ENCODE results near the gene SMTNL1. TPM values are rescaled to one million over a fixed set of nuclear protein-coding genes. Genes with fewer than 3 reads are reported as not detected.

Gene SMTNL1
- total RNA-seq, 3 donors from 2014 or later, result not detected

- ATAC-seq, result no peak
- Mint-ChIP-seq H3K27me3 (ENCODE audit: low read depth) (no peaks in the 10 kb centered on the region), H3K9me3 (no peaks in the 10 kb centered on the region), H3K36me3 (ENCODE audit: insufficient read depth) (peaks cover 26% of the 10 kb centered on the region), H3K4me1 (ENCODE audit: low read depth) (no peaks in the 10 kb centered on the region), H3K4me3 (no peak overlapping the region)
- DNase-seq, result no peak
These were observed 36.5 kb upstream of the SMTNL1 start for GRCh38 chr11:57500926-57501325.

- H3K9me3 Mint-ChIP-seq, result no peaks in the 10 kb centered on the region
- no peak overlapping the region for H3K4me3 Mint-ChIP-seq
- H3K36me3 Mint-ChIP-seq (ENCODE audit: insufficient read depth), result peaks cover 24% of the 10 kb centered on the region
- no peak for ATAC-seq
- no peak for DNase-seq
- H3K27me3 Mint-ChIP-seq (ENCODE audit: low read depth), result no peaks in the 10 kb centered on the region
- no peaks in the 10 kb centered on the region for H3K4me1 Mint-ChIP-seq (ENCODE audit: low read depth)
These were observed 35.4 kb upstream of the SMTNL1 start for GRCh38 chr11:57501953-57502352.

GRCh38 chr11:57502376-57502775, 35.0 kb upstream of the SMTNL1 start:
- H3K9me3 Mint-ChIP-seq, result no peaks in the 10 kb centered on the region
- ATAC-seq (no peak), DNase-seq (no peak)
- H3K27me3 Mint-ChIP-seq (ENCODE audit: low read depth), result no peaks in the 10 kb centered on the region
- H3K4me1 Mint-ChIP-seq (ENCODE audit: low read depth), result no peaks in the 10 kb centered on the region
- no peak overlapping the region for H3K4me3 Mint-ChIP-seq
- H3K36me3 Mint-ChIP-seq (ENCODE audit: insufficient read depth), result peaks cover 21% of the 10 kb centered on the region

- peaks cover 20% of the 10 kb centered on the region for H3K36me3 Mint-ChIP-seq (ENCODE audit: insufficient read depth)
- H3K4me3 Mint-ChIP-seq, result no peak overlapping the region
- DNase-seq, result no peak
- H3K4me1 Mint-ChIP-seq (ENCODE audit: low read depth), result no peaks in the 10 kb centered on the region
- H3K9me3 Mint-ChIP-seq, result no peaks in the 10 kb centered on the region
- no peak for ATAC-seq
- no peaks in the 10 kb centered on the region for H3K27me3 Mint-ChIP-seq (ENCODE audit: low read depth)
These were observed 34.5 kb upstream of the SMTNL1 start for GRCh38 chr11:57502870-57503269.

GRCh38 chr11:57504511-57504910, 32.9 kb upstream of the SMTNL1 start:
- no peak overlapping the region for H3K4me3 Mint-ChIP-seq
- no peaks in the 10 kb centered on the region for H3K27me3 Mint-ChIP-seq (ENCODE audit: low read depth)

GRCh38 chr11:57506522-57506921, 30.9 kb upstream of the SMTNL1 start:
- Mint-ChIP-seq H3K4me3 (no peak overlapping the region), H3K27me3 (ENCODE audit: low read depth) (no peaks in the 10 kb centered on the region), H3K36me3 (ENCODE audit: insufficient read depth) (peaks cover 4% of the 10 kb centered on the region), H3K4me1 (ENCODE audit: low read depth) (peaks cover 2% of the 10 kb centered on the region), H3K9me3 (no peaks in the 10 kb centered on the region)
- DNase-seq (no peak), ATAC-seq (no peak)

More at GRCh38 chr11:57504511-57504910, 32.9 kb upstream of the SMTNL1 start:
- no peaks in the 10 kb centered on the region for H3K9me3 Mint-ChIP-seq
- DNase-seq (no peak), ATAC-seq (no peak)
- no peaks in the 10 kb centered on the region for H3K4me1 Mint-ChIP-seq (ENCODE audit: low read depth)
- H3K36me3 Mint-ChIP-seq (ENCODE audit: insufficient read depth), result peaks cover 11% of the 10 kb centered on the region

GRCh38 chr11:57508341-57509170, 28.8 kb upstream of the SMTNL1 start:
- Mint-ChIP-seq H3K4me1 (ENCODE audit: low read depth) (peaks cover 21% of the 10 kb centered on the region), H3K4me3 (no peak overlapping the region), H3K9me3 (no peaks in the 10 kb centered on the region), H3K27me3 (ENCODE audit: low read depth) (no peaks in the 10 kb centered on the region), H3K36me3 (ENCODE audit: insufficient read depth) (peaks cover 4% of the 10 kb centered on the region)
- DNase-seq (no peak), ATAC-seq (no peak)

GRCh38 chr11:57511741-57512430, 25.5 kb upstream of the SMTNL1 start:
- H3K4me1 Mint-ChIP-seq (ENCODE audit: low read depth), result peaks cover 30% of the 10 kb centered on the region
- no peak for ATAC-seq

GRCh38 chr11:57512646-57513451, 24.5 kb upstream of the SMTNL1 start:
- H3K27me3 Mint-ChIP-seq (ENCODE audit: low read depth), result no peaks in the 10 kb centered on the region
- H3K4me1 Mint-ChIP-seq (ENCODE audit: low read depth), result peaks cover 30% of the 10 kb centered on the region
- no peaks in the 10 kb centered on the region for H3K36me3 Mint-ChIP-seq (ENCODE audit: insufficient read depth)
- DNase-seq (no peak), ATAC-seq (no peak)
- H3K9me3 Mint-ChIP-seq, result no peaks in the 10 kb centered on the region
- H3K4me3 Mint-ChIP-seq, result peak overlapping the region; percentile 98

More at GRCh38 chr11:57511741-57512430, 25.5 kb upstream of the SMTNL1 start:
- DNase-seq, result no peak
- Mint-ChIP-seq H3K9me3 (no peaks in the 10 kb centered on the region), H3K36me3 (ENCODE audit: insufficient read depth) (no peaks in the 10 kb centered on the region), H3K27me3 (ENCODE audit: low read depth) (no peaks in the 10 kb centered on the region), H3K4me3 (no peak overlapping the region)

- Mint-ChIP-seq H3K27me3 (ENCODE audit: low read depth) (no peaks in the 10 kb centered on the region), H3K36me3 (ENCODE audit: insufficient read depth) (no peaks in the 10 kb centered on the region), H3K4me1 (ENCODE audit: low read depth) (peaks cover 30% of the 10 kb centered on the region), H3K4me3 (peak overlapping the region; percentile 98), H3K9me3 (no peaks in the 10 kb centered on the region)
- no peak for DNase-seq
- no peak for ATAC-seq
These were observed 24.0 kb upstream of the SMTNL1 start for GRCh38 chr11:57513452-57513795.

- DNase-seq, result peak; percentile 20
- peak; percentile 51 to 52 for ATAC-seq
- H3K27me3 Mint-ChIP-seq (ENCODE audit: low read depth), result no peaks in the 10 kb centered on the region
- H3K4me1 Mint-ChIP-seq (ENCODE audit: low read depth), result peaks cover 30% of the 10 kb centered on the region
- no peaks in the 10 kb centered on the region for H3K36me3 Mint-ChIP-seq (ENCODE audit: insufficient read depth)
- H3K4me3 Mint-ChIP-seq, result peak overlapping the region; percentile 98
- H3K9me3 Mint-ChIP-seq, result no peaks in the 10 kb centered on the region
These were observed 23.4 kb upstream of the SMTNL1 start for GRCh38 chr11:57513911-57514537.

- no peaks in the 10 kb centered on the region for H3K9me3 Mint-ChIP-seq
- peak; percentile 66 to 68 for ATAC-seq
These were observed 22.7 kb upstream of the SMTNL1 start for GRCh38 chr11:57514538-57515331.

GRCh38 chr11:57515332-57516060, 21.9 kb upstream of the SMTNL1 start, which contains the start of gene SLC43A1:
Gene SLC43A1, minus strand, starts transcription at chr11:57515702. Its CDS starts 1,591 bp downstream, at chr11:57514111.
- H3K4me1 Mint-ChIP-seq (ENCODE audit: low read depth), result peaks cover 29% of the 10 kb centered on the region

More at GRCh38 chr11:57514538-57515331, 22.7 kb upstream of the SMTNL1 start:
- Mint-ChIP-seq H3K27me3 (ENCODE audit: low read depth) (no peaks in the 10 kb centered on the region), H3K36me3 (ENCODE audit: insufficient read depth) (no peaks in the 10 kb centered on the region), H3K4me1 (ENCODE audit: low read depth) (peaks cover 30% of the 10 kb centered on the region), H3K4me3 (peak overlapping the region; percentile 98)
- peak; percentile 43 for DNase-seq

More at GRCh38 chr11:57515332-57516060, 21.9 kb upstream of the SMTNL1 start, which contains the start of gene SLC43A1:
- H3K27me3 Mint-ChIP-seq (ENCODE audit: low read depth), result no peaks in the 10 kb centered on the region
- DNase-seq (peak; percentile 19), ATAC-seq (peak; percentile 48 to 49)
- no peaks in the 10 kb centered on the region for H3K9me3 Mint-ChIP-seq
- H3K4me3 Mint-ChIP-seq, result peak within 1 kb of the TSS; percentile 98
- H3K36me3 Mint-ChIP-seq (ENCODE audit: insufficient read depth), result no peaks in the 10 kb centered on the region

Data from activated T-cell treated with anti-CD3 and anti-CD28 coated beads, Interleukin-2, amount 50 U/mL, for 4 hours (primary cell).